Measurements from ENCODE around the gene CRTAC1.

The CRTAC1 gene

DNA sequence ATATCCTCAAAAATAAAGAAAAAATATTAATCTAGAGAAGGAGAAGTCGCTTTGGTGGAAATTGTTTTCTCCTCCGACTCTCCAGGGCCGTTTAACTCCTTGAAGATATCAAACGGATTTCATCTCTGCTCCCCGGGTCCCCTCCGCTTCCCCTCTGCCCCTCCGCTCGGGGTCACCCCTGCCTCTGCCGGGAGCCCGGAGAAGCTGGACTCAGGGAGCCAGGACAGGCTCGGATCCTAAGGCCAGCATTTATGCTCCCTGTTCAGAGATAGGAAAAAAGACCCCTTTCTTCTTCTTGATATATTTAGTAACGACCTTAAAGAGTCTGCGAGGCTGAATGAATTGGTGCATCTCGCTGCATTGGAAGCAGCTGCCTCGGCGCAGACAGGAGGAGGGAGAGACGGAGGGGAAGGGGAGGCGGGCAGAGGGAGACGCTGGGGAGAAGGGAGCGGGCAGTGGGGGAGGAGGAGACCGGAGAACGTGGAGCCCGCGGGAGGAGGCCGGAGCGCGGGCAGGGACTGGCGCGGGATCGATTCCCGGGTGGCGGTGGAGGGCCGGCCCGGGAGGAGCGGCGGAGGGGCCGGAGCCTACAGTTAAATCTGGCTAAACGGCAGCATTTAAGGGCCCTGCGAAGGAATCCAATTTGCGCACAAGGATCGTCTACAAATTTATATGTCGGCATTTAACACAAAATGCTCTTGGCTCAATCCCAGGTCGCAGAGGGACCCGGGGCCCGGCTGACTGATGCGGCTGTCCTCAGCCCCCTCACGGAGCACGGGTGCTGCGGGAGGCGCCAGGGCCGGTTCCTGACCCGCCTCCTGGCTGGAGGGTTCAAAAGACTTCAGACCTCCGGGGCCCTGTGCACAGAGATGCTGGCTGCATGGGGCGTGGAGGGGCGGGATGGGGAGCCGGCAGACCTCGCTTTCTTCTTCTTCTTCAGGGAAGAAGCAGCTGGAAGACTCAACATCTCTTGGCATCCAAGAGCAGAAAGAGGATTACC, 55.6 kb downstream of the CRTAC1 start:
- TF ChIP-seq EZH2 (IDR thresholded peaks at IDR 0.05), result no peak
- no peak for TF ChIP-seq FOXP2 (optimal IDR thresholded peaks at IDR 0.05; ENCODE audit: control extremely low read depth, extremely low read length, insufficient read depth)
- TF ChIP-seq POLR2AphosphoS5 (IDR thresholded peaks at IDR 0.05; ENCODE audit: borderline replicate concordance, low read depth, low read length), result no peak
- no peaks in the 10 kb centered on the region for H3K36me3 ChIP-seq (ENCODE audit: insufficient read depth, low read length)
- no peak for DNase-seq (ENCODE audit: low read depth, low spot score)
- H3K27ac ChIP-seq, result no peak overlapping the region
- no peak overlapping the region for H3K4me3 ChIP-seq
- no peak overlapping the region for H3K9ac ChIP-seq (ENCODE audit: insufficient read length)
- no peaks in the 10 kb centered on the region for H3K9me3 ChIP-seq (ENCODE audit: low read depth, low read length)

GRCh38 chr10:97974100-97974499, 56.3 kb downstream of the CRTAC1 start:
- Histone ChIP-seq H3K9ac (ENCODE audit: insufficient read length) (no peak overlapping the region), H3K4me3 (no peak overlapping the region)

GRCh38 chr10:97969538-97970079, 60.8 kb downstream of the CRTAC1 start:
- DNase-seq (ENCODE audit: low read depth, low spot score), result no peak
- H3K9me3 ChIP-seq (ENCODE audit: low read depth, low read length), result no peaks in the 10 kb centered on the region
- H3K36me3 ChIP-seq (ENCODE audit: insufficient read depth, low read length), result no peaks in the 10 kb centered on the region
- no peak overlapping the region for H3K9ac ChIP-seq (ENCODE audit: insufficient read length)
- no peak overlapping the region for H3K4me3 ChIP-seq
- H3K27ac ChIP-seq, result no peak overlapping the region
- TF ChIP-seq EZH2 (IDR thresholded peaks at IDR 0.05), result no peak
- TF ChIP-seq FOXP2 (optimal IDR thresholded peaks at IDR 0.05; ENCODE audit: control extremely low read depth, extremely low read length, insufficient read depth), result no peak
- TF ChIP-seq POLR2AphosphoS5 (IDR thresholded peaks at IDR 0.05; ENCODE audit: borderline replicate concordance, low read depth, low read length), result no peak

More at GRCh38 chr10:97974100-97974499, 56.3 kb downstream of the CRTAC1 start:
- DNase-seq (ENCODE audit: low read depth, low spot score), result no peak
- Histone ChIP-seq H3K9me3 (ENCODE audit: low read depth, low read length) (no peaks in the 10 kb centered on the region), H3K36me3 (ENCODE audit: insufficient read depth, low read length) (no peaks in the 10 kb centered on the region), H3K27ac (no peak overlapping the region)
- TF ChIP-seq FOXP2 (optimal IDR thresholded peaks at IDR 0.05; ENCODE audit: control extremely low read depth, extremely low read length, insufficient read depth), result no peak
- TF ChIP-seq EZH2 (IDR thresholded peaks at IDR 0.05), result no peak
- TF ChIP-seq POLR2AphosphoS5 (IDR thresholded peaks at IDR 0.05; ENCODE audit: borderline replicate concordance, low read depth, low read length), result no peak

GRCh38 chr10:97964748-97965147, 65.7 kb downstream of the CRTAC1 start:
- Histone ChIP-seq H3K27ac (no peak overlapping the region), H3K36me3 (ENCODE audit: insufficient read depth, low read length) (no peaks in the 10 kb centered on the region), H3K9ac (ENCODE audit: insufficient read length) (no peak overlapping the region), H3K4me3 (no peak overlapping the region), H3K9me3 (ENCODE audit: low read depth, low read length) (no peaks in the 10 kb centered on the region)
- no peak for DNase-seq (ENCODE audit: low read depth, low spot score)
- TF ChIP-seq POLR2AphosphoS5 (IDR thresholded peaks at IDR 0.05; ENCODE audit: borderline replicate concordance, low read depth, low read length), result no peak
- TF ChIP-seq FOXP2 (optimal IDR thresholded peaks at IDR 0.05; ENCODE audit: control extremely low read depth, extremely low read length, insufficient read depth), result no peak

GRCh38 chr10:97961945-97962344, 68.5 kb downstream of the CRTAC1 start:
- H3K4me3 ChIP-seq, result no peak overlapping the region
- H3K27ac ChIP-seq, result no peak overlapping the region
- DNase-seq (ENCODE audit: low read depth, low spot score), result no peak
- no peaks in the 10 kb centered on the region for H3K36me3 ChIP-seq (ENCODE audit: insufficient read depth, low read length)
- TF ChIP-seq EZH2 (IDR thresholded peaks at IDR 0.05) (no peak), FOXP2 (optimal IDR thresholded peaks at IDR 0.05; ENCODE audit: control extremely low read depth, extremely low read length, insufficient read depth) (no peak), POLR2AphosphoS5 (IDR thresholded peaks at IDR 0.05; ENCODE audit: borderline replicate concordance, low read depth, low read length) (no peak)
- no peaks in the 10 kb centered on the region for H3K9me3 ChIP-seq (ENCODE audit: low read depth, low read length)
- no peak overlapping the region for H3K9ac ChIP-seq (ENCODE audit: insufficient read length)

DNA sequence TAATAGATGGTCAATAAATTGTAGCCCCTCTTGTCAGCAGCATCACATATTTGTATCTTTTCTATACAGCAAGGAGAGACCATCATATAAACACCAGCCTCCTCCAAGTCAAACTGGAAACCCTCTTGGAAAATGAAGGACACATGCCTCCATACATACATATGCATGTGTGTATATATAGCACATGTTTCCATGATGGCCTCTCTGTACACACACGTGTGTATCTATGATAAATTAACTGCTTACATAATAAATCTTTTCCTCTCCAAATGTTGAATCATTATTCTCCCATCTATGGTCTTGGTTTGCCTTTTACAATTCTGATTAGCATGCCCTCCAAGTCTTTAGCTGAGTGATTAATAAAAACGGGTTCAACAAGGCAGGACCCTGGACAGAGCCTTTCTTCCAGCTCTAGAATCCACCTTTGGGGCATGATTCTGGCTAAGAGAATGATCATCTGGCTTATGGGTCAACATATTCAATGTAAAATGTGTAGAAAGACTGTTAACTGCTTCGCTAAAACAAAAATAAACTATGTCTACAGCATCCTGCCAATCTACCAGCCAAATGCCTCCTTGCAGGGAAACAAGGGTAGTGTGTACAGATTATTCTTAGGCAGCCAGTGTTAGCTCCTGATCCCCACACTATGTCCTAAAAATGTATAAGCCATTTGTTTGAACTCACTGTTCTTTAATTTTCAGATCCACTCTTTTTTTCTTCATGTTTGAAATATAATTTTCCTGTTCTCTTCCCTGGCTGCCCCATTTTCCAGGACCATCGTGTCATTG, 70.0 kb downstream of the CRTAC1 start:
- TF ChIP-seq EZH2 (IDR thresholded peaks at IDR 0.05) (no peak), FOXP2 (optimal IDR thresholded peaks at IDR 0.05; ENCODE audit: control extremely low read depth, extremely low read length, insufficient read depth) (no peak), POLR2AphosphoS5 (IDR thresholded peaks at IDR 0.05; ENCODE audit: borderline replicate concordance, low read depth, low read length) (no peak)
- no peaks in the 10 kb centered on the region for H3K9me3 ChIP-seq (ENCODE audit: low read depth, low read length)
- DNase-seq (ENCODE audit: low read depth, low spot score), result no peak
- H3K4me3 ChIP-seq, result no peak overlapping the region
- H3K36me3 ChIP-seq (ENCODE audit: insufficient read depth, low read length), result no peaks in the 10 kb centered on the region
- H3K27ac ChIP-seq, result no peak overlapping the region
- H3K9ac ChIP-seq (ENCODE audit: insufficient read length), result no peak overlapping the region

DNA sequence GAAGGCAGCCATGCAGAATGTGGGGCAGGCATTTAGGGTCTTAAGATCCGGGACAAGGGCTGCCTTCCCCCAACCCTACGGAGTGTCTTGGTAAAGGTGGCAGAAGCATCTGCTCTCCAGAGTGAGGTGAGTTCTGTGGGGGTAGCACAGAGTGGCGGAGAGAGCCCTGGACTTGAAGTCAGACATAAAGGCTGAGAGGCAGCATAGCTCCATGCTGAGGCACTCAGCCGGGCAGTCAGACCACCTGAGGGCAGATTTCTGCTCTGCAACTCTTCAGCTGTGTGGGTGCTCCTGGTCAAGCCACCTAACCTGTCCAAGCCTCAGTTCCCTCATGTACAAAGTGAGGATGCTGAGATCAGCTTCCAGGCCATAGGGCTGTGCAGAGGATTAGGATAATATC, 81.0 kb downstream of the CRTAC1 start:
- no peaks in the 10 kb centered on the region for H3K36me3 ChIP-seq (ENCODE audit: insufficient read depth, low read length)
- no peak overlapping the region for H3K4me3 ChIP-seq
- no peaks in the 10 kb centered on the region for H3K9me3 ChIP-seq (ENCODE audit: low read depth, low read length)
- no peak overlapping the region for H3K27ac ChIP-seq
- no peak for TF ChIP-seq FOXP2 (optimal IDR thresholded peaks at IDR 0.05; ENCODE audit: control extremely low read depth, extremely low read length, insufficient read depth)
- no peak for TF ChIP-seq POLR2AphosphoS5 (IDR thresholded peaks at IDR 0.05; ENCODE audit: borderline replicate concordance, low read depth, low read length)
- no peak for TF ChIP-seq EZH2 (IDR thresholded peaks at IDR 0.05)
- no peak overlapping the region for H3K9ac ChIP-seq (ENCODE audit: insufficient read length)
- no peak for DNase-seq (ENCODE audit: low read depth, low spot score)

GRCh38 chr10:97948822-97949221, 81.6 kb downstream of the CRTAC1 start:
- Histone ChIP-seq H3K36me3 (ENCODE audit: insufficient read depth, low read length) (no peaks in the 10 kb centered on the region), H3K9ac (ENCODE audit: insufficient read length) (no peak overlapping the region), H3K4me3 (no peak overlapping the region), H3K9me3 (ENCODE audit: low read depth, low read length) (no peaks in the 10 kb centered on the region), H3K27ac (no peak overlapping the region)
- no peak for DNase-seq (ENCODE audit: low read depth, low spot score)
- TF ChIP-seq EZH2 (IDR thresholded peaks at IDR 0.05), result no peak
- TF ChIP-seq POLR2AphosphoS5 (IDR thresholded peaks at IDR 0.05; ENCODE audit: borderline replicate concordance, low read depth, low read length), result no peak
- TF ChIP-seq FOXP2 (optimal IDR thresholded peaks at IDR 0.05; ENCODE audit: control extremely low read depth, extremely low read length, insufficient read depth), result no peak

All from SK-N-MC (cell line).